Glomerular endothelial cell (primary cell): ENCODE results near the gene MEIS2. TPM values are rescaled to one million over a fixed set of nuclear protein-coding genes. Genes with fewer than 3 reads are reported as not detected.

Experiments used
- DNase-seq: peaks from one replicate; pipeline ENCODE4 v3.0.0-alpha.2; 2011; ENCODE audit warnings: low read depth, low spot score; ENCODE audit errors: extremely low read depth
- total RNA-seq: library from RNA; depleted of rRNA; stranded (reverse); fragments of >200 nt; gene quantifications from 2 replicates; pipeline ENCODE4 v1.2.3, GENCODE V29; 2015

Gene MEIS2
- total RNA-seq, 1 donor from 2014 or later: 103 TPM

DNA sequence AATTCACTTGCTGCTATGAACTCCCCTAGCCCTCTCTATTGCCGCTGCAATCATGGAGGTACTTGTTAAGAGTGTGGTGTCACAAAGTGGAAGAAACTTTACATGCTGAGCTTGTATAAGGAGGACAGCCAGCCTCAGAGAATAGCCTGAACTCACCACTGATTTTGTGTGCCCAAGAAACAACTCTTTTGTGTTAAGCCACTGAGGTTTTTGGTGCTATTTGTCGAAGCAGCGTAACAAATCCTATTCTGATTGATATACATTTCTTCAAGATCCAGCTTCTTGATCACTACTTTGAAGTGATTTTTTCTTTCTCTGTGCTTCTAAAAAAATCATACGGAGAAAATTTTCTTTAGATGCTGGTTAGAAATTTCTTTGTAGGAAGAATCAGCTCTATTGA is 132.4 kb downstream of the MEIS2 start:
- DNase-seq: no peak

DNA sequence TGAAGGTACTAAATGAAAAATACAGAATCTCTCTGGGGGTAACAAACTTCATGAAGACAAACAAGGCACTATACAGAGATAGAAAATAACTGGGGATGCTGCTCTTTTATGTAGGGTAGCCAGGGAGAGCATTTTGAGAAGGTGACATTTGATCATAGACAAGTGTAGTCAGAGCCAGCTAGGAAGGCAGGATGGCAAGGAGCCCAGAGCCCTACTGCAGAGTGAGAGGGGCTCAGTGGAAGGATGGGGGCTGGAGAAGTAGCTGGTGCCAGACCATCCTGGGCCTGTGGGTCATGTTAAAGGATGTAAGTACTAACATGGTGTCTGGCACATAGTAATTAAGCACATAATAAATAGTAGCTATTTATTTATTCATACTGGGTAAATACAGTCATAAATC is 133.6 kb downstream of the MEIS2 start:
- no peak for DNase-seq

DNA sequence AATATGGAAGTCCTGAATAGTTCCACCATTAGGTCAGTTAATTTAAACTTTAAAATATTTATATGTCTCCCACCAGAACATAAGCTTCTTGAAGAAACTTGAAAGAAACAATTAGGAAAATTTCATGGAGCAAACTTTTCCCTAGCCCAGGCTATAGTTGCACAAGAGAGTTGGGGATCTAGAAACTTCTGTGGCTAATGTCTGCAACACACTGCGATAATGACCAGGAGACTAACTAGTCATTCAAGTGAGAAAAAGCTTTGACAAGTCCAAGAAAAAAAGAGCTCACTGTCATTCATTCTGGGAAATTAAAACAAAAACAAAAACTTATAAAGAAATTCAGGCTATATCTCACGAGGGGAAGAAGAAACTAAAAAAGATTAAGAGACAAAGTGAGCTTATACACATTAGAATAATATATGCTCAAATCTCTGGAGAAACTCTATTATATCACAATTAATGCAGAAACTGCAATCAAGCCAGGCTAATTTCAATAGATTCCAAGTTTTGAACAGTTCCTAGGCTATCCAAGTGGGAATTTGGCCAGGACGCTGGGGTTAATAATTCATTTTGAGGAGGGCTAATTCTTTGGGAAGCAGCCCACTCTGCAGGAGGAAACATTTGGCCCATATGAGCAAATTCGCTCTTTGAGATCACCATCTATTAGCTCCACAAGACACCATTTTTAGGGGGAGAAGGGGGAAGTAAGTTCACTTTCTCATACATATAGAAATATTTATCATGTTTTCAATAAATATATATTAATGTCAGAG is 134.6 kb downstream of the MEIS2 start:
- no peak for DNase-seq

DNA sequence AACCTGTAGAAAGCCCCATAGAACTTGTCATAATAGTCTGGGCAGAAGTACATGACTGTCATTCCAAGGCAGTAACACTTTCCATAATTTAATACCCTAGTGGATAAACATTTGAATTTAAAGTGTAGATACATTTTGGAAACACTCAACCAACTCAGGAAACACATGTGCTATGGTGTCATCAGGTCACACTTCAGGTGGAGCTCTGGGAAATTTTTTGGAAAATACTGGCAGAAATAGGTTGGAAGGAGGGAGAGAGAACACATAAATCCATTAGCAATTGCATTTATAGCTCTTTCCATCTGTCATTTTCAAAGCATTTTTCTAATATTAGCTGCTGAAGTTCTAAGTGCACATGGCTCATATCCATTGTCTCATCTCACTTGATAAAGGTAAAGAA is 135.7 kb downstream of the MEIS2 start:
- no peak for DNase-seq

DNA sequence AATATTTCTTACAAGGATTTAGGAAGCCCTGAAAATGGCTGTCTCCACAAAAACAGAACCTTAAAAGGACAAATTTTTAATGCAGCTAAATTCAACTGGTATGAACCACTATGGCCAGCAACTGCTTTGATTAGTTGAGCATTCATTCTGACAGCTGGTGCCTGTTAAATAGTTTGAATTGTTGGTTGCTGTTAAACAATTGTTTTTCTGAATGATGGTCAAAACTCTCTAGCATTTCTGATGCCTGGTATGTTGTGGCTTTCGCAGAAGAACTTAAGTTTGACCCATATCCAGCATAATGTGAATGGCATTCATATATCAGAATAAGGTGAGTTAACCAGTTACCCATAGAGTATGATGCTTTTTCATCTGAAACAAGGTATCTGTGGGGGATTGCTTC is 138.4 kb downstream of the MEIS2 start:
- DNase-seq: no peak

DNA sequence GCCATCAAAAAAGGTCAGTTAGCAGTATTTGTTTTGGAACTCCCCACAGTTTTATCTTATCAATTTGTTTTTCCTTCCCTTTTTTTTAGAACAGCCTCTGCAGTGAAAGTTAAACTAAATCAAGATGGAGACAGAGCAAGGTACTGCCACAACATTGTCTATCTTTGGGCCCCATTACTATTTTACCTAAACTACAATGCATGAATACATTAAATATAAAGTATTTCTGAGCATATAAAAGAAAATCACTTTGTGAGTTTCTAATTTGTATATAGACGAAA is 139.5 kb downstream of the MEIS2 start:
- DNase-seq: no peak

DNA sequence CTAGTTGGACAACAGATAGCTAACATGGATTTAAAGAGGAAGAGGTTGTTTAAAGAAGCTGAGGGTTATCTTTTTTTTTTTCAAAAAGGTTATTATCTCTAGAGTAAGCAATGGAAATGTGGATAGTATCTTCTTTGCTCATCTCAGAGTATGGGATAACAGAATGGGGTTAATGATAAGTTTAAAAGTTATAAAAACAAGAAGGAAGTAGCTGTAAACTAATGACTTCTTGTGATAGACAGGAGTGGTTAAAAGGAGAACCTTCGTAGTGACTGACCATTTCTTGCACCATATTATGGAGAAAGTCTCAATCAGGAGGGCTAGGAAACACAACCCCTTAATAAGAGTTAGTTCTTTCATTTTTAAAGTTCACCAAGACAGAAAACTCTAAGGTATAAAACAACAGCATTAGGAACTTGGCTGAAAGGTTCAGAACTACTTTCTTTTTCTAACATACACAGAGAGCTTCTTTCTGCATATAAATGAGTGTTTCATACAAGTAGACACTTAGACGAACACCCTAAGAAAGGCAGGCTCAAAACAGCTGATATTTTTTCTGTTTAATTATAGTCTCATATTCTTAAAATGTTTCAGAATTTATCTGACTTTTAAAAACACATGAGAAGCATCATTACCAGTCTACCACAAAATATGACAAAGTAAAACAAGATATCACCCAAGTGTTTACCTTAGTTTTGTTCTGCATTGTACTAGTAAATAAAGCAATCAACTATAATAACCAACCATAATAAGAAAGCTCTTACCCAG is 140.0 kb downstream of the MEIS2 start:
- DNase-seq: no peak

DNA sequence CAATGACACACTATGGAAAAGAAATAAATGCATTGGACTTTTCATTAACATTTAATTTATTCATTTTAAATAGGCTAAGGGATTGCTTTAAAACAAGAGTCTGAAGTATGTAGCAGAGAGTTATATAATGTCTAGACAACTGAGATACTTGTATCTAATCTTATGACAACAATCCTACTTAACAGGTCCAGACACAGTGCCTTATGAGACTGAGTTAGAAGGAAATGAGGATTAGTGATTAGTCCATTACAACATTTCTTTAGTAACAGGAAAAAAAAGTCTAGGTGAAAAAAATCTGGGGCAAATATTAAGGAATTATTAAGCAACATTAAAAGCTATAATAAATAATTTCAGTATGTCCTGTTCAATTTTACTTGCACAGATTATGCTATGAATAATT is 140.6 kb downstream of the MEIS2 start:
- no peak for DNase-seq

DNA sequence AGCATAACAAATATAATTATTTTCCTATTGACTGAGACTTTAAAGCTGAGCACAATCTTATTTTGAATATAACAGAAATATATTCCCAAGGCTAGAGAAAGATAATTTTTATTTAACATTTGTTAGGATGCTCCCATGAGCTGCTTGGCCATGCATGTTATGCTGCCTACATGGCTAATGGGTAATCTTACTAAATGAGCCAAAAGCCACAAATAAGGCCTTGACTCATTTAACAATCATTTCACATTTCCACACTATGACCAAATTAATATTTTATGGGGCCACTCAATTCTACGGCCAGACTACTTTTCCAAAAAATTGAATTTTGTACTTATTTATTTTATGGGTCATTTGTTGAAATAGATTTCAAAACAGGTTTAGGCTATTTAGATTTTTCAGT is 141.7 kb downstream of the MEIS2 start:
- no peak for DNase-seq

DNA sequence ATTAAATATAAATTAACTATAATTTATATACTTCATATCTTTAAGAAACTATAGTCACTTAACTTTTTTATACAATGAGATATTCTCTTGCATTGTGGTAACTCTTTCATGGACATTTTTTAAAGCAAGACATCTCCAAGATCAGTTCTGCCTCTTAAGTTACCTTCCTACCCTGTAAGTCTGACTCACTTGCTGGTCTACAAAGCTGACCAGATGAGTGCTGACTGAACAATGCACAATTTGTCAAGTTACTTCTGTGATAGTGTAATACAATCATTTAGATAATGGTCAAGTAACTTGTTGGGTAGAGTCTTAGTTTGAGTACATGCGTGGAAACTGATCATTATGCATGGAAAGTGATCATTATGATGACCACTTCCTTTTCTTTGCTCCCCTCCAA is 145.9 kb downstream of the MEIS2 start:
- DNase-seq: no peak

DNA sequence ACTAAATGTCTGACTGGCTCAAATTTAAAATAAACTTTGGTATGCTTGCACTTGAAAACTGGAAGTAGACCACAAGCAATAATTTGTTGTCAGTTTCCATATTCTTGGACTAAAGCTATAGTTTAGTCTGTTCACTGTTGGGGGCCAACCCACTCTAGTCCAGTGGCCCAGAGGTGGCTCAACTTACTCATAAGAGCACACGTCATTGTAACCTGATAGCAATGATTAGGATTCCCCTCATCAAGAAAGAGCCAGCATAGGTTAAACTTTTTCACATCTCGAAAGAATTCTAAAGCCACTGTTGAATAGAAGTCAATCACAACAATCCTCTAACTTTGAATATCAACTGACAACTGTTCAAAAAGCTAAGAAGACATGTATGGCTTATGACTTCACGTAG is 147.0 kb downstream of the MEIS2 start:
- DNase-seq: no peak

DNA sequence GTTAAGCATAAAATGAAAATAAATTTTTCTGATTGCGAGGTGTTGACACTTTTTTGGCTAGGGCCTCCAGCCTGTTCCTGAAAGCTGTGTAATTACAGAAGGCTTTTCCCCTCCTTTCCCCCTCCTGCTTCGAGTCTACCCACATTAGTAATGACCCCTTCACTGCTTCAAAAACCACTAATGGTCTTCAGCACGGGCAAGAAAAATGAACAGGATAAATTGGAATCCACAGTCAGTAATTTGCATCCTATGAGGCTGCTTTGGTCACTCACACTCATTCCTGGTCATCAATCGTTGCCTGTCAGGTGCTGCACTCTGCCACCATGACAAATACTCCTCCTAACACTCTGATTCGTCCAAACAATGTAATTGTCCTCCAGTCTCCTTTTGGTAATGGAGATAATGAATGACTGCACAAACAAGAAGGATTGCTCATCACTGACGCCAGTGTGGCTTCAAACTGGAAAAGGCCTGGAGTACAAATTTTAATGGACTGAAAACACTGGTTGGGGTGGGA is 148.6 kb downstream of the MEIS2 start:
- DNase-seq: no peak

DNA sequence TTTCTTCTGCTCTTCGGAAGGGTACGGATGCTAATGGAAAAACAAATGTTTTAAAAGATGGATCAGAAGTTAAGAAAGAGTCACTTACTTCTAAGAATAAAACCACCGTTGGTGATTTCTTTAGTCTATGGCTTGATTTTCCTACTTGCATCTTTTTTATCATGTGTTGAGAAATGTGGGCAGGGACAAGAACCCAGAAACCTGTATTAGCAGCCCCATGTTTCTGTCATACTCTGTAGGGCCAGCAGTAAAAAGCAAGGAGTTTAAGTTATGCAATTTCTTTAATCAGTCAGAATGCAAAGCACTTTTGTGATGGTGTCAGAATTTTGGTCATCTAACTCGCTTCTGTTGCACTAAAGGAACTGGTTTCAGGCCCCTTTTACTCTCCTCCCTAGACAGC is 150.0 kb downstream of the MEIS2 start:
- no peak for DNase-seq

DNA sequence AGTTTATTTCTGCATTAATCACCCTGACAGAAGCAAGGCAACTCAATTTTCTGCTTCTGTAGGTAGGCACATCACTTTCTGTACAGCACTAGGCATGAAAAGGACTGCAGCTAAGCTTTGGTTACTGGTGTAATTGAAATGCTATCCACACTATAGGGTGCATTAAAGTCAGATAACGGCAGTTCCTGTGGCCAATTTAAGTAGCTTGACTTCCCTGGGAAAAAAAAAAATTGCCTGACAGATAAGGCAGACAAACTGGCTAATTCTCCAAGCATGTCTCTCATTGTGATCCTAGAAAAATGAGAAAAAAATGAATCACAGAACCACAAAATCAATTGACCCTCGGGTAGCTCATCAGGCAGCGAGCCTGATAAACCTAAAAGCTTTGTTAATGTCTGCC is 151.4 kb downstream of the MEIS2 start:
- DNase-seq: no peak

DNA sequence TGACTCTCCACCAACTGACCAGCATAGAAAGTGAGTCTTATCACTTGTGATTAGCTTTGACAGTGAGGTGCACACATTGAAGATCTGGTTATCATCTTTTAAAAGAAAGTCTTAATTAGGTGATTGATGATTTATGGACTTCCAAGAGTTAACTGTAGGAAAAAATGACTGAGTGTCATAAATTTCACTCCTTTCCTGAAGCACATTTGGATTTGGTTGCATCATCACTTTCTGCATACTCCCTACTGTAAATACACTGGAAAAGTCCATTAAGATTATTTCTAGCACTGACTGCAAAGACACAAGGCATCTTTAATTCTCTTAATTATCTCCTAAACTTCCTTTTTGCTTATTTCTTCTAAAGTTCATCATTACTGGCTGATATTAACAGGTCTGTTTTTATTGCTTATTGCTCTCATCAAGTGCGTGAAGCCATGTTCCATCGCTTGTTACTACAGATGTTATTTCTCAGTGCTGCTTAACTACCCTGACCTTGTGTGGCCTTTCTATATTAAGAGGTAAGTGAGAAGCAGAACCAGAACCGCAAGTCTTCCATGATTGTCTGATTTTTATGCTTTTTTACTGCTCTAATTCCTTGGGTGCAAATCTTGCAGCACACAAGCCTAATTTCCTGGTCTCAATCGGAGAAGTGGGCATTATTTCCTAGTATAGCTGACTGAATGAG is 153.2 kb downstream of the MEIS2 start:
- DNase-seq: no peak

DNA sequence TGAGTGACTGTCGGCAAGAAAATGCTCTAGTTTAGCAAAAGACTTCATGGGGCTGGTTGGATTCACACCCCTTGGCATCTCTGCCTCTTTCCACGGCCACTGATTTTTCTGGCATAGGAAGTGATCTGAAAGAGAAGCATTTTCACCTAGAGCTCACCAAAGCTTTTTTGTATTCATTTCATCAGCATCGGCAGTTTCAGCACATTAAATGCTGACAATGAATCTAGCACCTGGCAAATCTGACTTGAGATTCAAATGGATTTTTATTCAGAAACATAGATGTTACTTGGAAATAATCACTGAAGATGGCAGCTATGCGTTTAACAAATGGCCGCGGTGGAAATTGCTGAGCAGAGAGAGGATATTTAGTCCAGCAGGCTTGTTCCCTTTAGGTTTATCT is 155.9 kb downstream of the MEIS2 start:
- DNase-seq: no peak

DNA sequence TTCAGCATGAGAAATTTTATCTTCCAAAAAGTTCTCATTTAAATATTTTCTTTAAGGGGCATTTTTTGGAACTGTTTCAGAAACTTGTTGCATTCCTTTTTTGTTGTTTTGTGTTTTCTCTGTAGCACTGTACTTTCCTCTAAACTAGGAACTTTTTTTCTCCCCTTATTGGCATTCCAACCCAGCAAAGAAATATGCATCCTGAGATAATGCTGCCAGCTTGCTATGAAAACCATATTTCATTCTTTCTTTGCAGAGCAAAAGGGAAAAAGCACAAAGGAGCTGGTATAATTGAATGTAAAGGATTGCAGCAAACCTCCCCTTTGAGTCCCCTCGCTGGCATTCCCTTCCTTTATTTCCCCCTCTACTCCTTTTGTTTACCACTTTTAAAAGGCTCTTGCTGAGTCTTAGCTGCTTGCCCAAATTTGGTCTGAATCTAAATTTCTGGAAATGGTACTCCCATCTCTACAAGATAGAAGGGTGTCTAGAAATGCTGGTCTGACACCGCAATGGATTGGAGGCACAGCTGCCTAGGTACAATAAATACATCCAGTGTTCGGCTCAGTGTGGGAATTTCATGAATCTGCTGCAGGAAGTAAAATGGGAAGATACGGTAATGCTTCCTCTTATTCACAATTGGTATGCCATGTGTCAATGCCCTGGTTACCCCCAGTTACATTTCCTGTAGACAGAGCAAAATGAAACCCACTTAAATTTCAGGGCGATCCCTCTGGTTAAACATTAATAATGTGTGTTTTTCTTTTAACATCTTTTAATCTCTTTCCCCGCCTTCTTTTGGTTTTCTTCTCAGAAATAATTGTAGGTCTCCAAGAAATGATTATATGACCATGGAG is 156.6 kb downstream of the MEIS2 start:
- no peak for DNase-seq

DNA sequence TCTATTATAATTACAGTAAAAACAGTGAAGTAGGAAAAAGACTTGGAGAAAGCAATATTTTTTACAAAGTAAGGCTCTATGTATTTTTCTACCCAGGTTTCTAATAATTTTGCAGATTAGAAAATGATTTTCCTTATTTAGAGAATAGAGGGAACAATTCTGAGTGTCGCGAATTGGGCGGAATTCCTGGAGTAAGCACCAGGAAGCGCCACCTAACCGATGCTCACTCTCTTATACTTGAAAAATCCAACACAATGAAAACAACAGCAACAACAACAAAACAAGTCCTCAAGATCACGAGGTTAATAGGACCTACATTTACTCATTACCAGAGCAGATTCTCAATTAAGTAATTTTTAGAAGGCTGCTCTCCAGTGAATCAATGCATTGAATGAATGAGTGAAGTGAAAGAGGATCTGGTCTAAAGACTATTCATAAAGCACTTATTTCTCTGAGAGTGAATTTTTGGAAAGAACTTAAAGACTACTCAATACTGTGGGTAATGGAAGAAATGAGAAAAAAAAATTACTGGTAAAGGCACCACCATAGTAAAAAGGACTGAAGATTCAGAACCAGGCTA is 158.0 kb downstream of the MEIS2 start:
- DNase-seq: no peak

DNA sequence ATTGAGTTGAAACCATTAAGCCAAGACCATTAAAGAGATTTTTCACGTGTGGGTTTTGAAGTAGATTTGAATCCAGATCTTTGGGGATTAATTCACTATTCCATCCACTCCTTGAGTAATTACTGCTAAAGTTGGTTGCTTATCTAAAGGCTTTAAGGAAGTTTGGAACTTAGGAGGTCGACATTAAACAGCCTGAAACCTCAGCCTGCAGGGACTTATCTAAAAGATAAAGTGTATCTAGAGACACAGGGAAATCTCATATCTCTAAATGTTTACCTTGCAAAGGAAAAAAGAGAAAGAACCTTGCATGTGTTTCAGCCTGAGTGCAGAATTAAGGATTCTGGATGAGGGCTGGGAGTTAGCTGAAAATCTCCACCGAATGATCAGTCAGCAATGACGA is 158.6 kb downstream of the MEIS2 start:
- no peak for DNase-seq

DNA sequence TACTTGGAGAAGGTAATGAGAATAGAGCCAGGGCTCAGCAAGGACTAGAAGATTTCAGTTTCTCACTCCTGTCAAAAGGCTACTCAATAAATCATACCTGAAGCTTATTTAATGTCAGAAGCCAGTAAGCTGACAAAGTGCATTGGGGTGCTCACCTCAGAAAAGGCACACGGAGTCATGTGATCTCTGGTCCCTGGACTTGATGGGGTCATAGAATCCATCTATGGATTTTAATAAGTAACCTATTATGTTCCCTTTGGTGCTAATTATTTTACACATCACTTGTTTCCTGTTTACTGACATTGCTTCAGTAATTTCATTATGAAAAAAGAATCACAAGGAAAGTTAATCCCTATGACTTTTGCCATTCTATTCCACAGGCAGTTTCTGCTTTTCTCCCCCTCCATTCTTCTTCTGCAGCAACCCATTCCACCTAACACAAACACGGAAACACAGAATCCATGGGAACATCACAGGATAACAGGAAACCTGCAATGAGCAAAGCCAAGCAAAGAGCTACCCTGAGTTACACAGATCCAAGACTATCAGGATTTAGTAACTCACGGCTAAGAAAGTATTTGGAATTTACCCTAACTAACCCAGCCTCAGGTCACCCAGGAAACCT is 159.6 kb downstream of the MEIS2 start:
- no peak for DNase-seq
